OCI-LY1 (cell line): ENCODE results near the gene UFD1.

Experiments used
- H2AFZ ChIP-seq: fragments of 200-600 bp; sonication (generic), shearing (Covaris generic); 2 replicates; pipeline ENCODE4 v1.6.0; 2014; ENCODE audit warnings: antibody characterized with exemption, mild to moderate bottlenecking, low read length
- H3F3A ChIP-seq: fragments of 200-600 bp; sonication (generic), shearing (Covaris generic); 2 replicates; pipeline ENCODE4 v1.6.0; 2014; ENCODE audit warnings: mild to moderate bottlenecking, antibody characterized with exemption, low read length, moderate library complexity; ENCODE audit not compliant: insufficient read depth
- H3K27ac ChIP-seq: fragments of 200-600 bp; sonication (generic); 2 replicates; pipeline ENCODE4 v1.5.1; 2014; ENCODE audit warnings: low read length, mixed run types, mild to moderate bottlenecking, low read depth; ENCODE audit not compliant: poor library complexity, severe bottlenecking
- H3K27me3 ChIP-seq: fragments of 200-600 bp; sonication (generic); 2 replicates; pipeline ENCODE4 v1.6.0; 2014; ENCODE audit warnings: antibody characterized with exemption, mild to moderate bottlenecking, low read length, moderate library complexity; ENCODE audit not compliant: insufficient read depth
- H3K36me3 ChIP-seq: fragments of 200-600 bp; sonication (generic); 2 replicates; pipeline ENCODE4 v1.6.1; 2014; ENCODE audit warnings: mild to moderate bottlenecking, antibody characterized with exemption, low read length, moderate library complexity, mixed read lengths; ENCODE audit not compliant: insufficient read depth
- H3K4me1 ChIP-seq: fragments of 200-600 bp; sonication (generic); 2 replicates; pipeline ENCODE4 v1.5.1; 2014; ENCODE audit warnings: mild to moderate bottlenecking, low read length, moderate library complexity; ENCODE audit not compliant: insufficient read depth, severe bottlenecking
- H3K4me2 ChIP-seq: fragments of 200-600 bp; sonication (generic), shearing (Covaris generic); 2 replicates; pipeline ENCODE4 v1.6.1; 2014; ENCODE audit warnings: low read length
- H3K4me3 ChIP-seq: fragments of 200-600 bp; sonication (generic); 2 replicates; pipeline ENCODE4 v1.5.1; 2014; ENCODE audit warnings: low read length, low read depth, mild to moderate bottlenecking, mixed read lengths; ENCODE audit not compliant: poor library complexity, severe bottlenecking
- H3K79me2 ChIP-seq: fragments of 200-600 bp; shearing (Covaris generic); 2 replicates; pipeline ENCODE4 v1.6.1; 2016; ENCODE audit warnings: mixed run types, low read length, mixed read lengths; ENCODE audit not compliant: insufficient read depth
- H3K9ac ChIP-seq: fragments of 200-600 bp; sonication (generic), shearing (Covaris generic); 2 replicates; pipeline ENCODE4 v1.6.1; 2014; ENCODE audit warnings: mild to moderate bottlenecking, low read length, mixed read lengths
- H3K9me2 ChIP-seq: fragments of 200-600 bp; sonication (generic), shearing (Covaris generic); 2 replicates; pipeline ENCODE4 v1.6.1; 2014; ENCODE audit warnings: low read depth, mild to moderate bottlenecking, low read length, mixed read lengths
- H3K9me3 ChIP-seq: fragments of 200-600 bp; shearing (Covaris generic); 2 replicates; pipeline ENCODE4 v1.6.1; 2014; ENCODE audit warnings: low read length, mixed read lengths
- H4K20me1 ChIP-seq: fragments of 200-600 bp; sonication (generic), shearing (Covaris generic); 2 replicates; pipeline ENCODE4 v1.6.0; 2016; ENCODE audit warnings: mild to moderate bottlenecking, low read length; ENCODE audit not compliant: insufficient read depth
- EZH2 ChIP-seq: fragments of 200-600 bp; sonication (generic), shearing (Covaris generic); IDR thresholded peaks from 2 replicates; pipeline ENCODE4 v1.8.0; 2017; ENCODE audit warnings: borderline replicate concordance, mixed run types, mild to moderate bottlenecking, antibody characterized with exemption, low read length, moderate library complexity, mixed read lengths
- TF ChIP-seq, protein P1 (sequence below): fragments of 200-600 bp; sonication (generic), shearing (Covaris generic); IDR thresholded peaks from 2 replicates; pipeline ENCODE4 v1.5.1; 2017; ENCODE audit warnings: mild to moderate bottlenecking, antibody characterized with exemption, low read length, moderate library complexity, mixed read lengths

The UFD1 gene

DNA sequence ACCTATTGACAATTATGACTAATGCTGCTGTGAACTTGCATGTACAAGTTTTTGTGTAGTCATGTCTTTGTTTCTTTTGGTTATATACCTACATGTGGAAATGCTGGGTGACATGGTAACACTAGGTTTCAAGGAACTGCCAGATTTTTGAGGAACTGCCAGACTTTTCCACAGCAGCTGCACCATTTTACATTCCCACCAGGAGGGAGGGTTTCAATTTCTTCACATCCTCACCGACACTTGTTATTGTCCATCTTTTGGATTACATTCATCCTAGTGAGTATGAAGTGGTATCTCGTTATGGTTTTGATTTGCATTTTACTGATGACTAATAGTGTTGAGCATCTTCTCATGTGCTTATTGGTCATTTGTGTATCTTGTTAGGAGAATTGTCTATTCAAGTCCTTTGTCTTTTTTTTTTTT, 31.9 kb upstream of the UFD1 start:
- H3K36me3 ChIP-seq, result peaks cover 78% of the 10 kb centered on the region
- TF ChIP-seq, protein P1, sequence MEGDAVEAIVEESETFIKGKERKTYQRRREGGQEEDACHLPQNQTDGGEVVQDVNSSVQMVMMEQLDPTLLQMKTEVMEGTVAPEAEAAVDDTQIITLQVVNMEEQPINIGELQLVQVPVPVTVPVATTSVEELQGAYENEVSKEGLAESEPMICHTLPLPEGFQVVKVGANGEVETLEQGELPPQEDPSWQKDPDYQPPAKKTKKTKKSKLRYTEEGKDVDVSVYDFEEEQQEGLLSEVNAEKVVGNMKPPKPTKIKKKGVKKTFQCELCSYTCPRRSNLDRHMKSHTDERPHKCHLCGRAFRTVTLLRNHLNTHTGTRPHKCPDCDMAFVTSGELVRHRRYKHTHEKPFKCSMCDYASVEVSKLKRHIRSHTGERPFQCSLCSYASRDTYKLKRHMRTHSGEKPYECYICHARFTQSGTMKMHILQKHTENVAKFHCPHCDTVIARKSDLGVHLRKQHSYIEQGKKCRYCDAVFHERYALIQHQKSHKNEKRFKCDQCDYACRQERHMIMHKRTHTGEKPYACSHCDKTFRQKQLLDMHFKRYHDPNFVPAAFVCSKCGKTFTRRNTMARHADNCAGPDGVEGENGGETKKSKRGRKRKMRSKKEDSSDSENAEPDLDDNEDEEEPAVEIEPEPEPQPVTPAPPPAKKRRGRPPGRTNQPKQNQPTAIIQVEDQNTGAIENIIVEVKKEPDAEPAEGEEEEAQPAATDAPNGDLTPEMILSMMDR, result no peak
- no peak for TF ChIP-seq EZH2

DNA sequence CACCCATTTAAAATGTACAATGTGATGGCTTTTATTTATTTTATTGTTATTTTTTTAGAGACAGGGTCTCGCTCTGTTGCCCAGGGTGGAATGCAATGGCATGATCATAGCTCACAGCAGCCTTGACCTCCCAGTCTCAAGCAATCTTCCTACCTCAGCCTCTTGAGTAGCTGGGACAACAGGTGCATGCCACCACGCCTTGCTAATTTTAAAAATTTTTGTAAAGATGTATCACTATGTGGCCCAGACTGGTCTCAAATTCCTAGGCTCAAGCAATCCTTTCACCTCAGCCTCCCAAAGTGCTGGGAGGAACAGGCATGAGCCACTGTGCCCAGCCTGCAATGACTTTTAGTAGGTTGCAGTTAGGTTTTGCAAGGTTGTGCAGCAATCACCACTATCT, 30.9 kb upstream of the UFD1 start:
- Histone ChIP-seq H3K27me3 (no peaks in the 10 kb centered on the region), H3K36me3 (peaks cover 79% of the 10 kb centered on the region), H3K4me1 (no peaks in the 10 kb centered on the region), H3K4me2 (no peak overlapping the region), H3F3A (no peaks in the 10 kb centered on the region), H4K20me1 (no peaks in the 10 kb centered on the region), H3K9me3 (no peaks in the 10 kb centered on the region), H3K4me3 (no peak overlapping the region), H3K27ac (no peak overlapping the region), H3K79me2 (no peaks in the 10 kb centered on the region), H3K9ac (no peak overlapping the region), H2AFZ (no peak overlapping the region), H3K9me2 (no peaks in the 10 kb centered on the region)
- TF ChIP-seq EZH2, result no peak
- TF ChIP-seq, protein P1, result no peak

More for the DNA sequence above, 31.9 kb upstream of the UFD1 start:
- no peaks in the 10 kb centered on the region for H3K27me3 ChIP-seq
- H3K4me2 ChIP-seq, result no peak overlapping the region
- no peak overlapping the region for H3K9ac ChIP-seq
- no peaks in the 10 kb centered on the region for H3K9me3 ChIP-seq
- H3K4me1 ChIP-seq, result no peaks in the 10 kb centered on the region
- no peaks in the 10 kb centered on the region for H4K20me1 ChIP-seq
- H3K4me3 ChIP-seq, result no peak overlapping the region
- no peak overlapping the region for H2AFZ ChIP-seq
- no peaks in the 10 kb centered on the region for H3K9me2 ChIP-seq
- no peaks in the 10 kb centered on the region for H3F3A ChIP-seq
- H3K79me2 ChIP-seq, result no peaks in the 10 kb centered on the region
- no peak overlapping the region for H3K27ac ChIP-seq

DNA sequence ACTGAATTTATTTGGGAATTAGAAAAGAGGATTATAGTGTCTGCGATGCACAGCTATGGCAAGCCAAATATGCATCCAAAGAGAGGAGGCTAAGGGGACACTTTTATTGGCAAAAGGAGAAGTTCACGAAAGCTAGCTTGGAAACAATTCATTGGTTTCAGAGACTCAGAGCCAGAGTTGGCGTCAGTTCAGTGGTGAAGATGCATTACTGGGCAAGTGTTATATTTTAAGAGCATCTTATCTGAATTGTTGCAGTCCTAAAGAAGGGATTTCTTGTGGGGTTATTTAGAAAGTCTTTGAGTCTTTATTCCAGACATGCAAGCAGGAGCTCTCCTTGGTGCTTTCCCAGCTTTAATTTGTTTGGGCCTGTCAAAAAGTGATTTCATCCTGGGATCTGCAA, 30.2 kb upstream of the UFD1 start:
- TF ChIP-seq EZH2, result no peak
- TF ChIP-seq, protein P1, result no peak
- Histone ChIP-seq H3K27ac (no peak overlapping the region), H3K4me1 (no peaks in the 10 kb centered on the region), H3K79me2 (no peaks in the 10 kb centered on the region), H3K9me2 (no peaks in the 10 kb centered on the region), H3K36me3 (peaks cover 72% of the 10 kb centered on the region), H3K9ac (no peak overlapping the region), H2AFZ (no peak overlapping the region), H4K20me1 (no peaks in the 10 kb centered on the region), H3K4me3 (no peak overlapping the region), H3K4me2 (no peak overlapping the region), H3K27me3 (no peaks in the 10 kb centered on the region), H3F3A (no peaks in the 10 kb centered on the region), H3K9me3 (no peaks in the 10 kb centered on the region)
